Measurements from ENCODE around the gene FMNL2. TPM values are rescaled to one million over a fixed set of nuclear protein-coding genes. Genes with fewer than 3 reads are reported as not detected.

FMNL2 gene
- total RNA-seq, 1 experiment from 2014 or later, result 33.6 TPM

DNA sequence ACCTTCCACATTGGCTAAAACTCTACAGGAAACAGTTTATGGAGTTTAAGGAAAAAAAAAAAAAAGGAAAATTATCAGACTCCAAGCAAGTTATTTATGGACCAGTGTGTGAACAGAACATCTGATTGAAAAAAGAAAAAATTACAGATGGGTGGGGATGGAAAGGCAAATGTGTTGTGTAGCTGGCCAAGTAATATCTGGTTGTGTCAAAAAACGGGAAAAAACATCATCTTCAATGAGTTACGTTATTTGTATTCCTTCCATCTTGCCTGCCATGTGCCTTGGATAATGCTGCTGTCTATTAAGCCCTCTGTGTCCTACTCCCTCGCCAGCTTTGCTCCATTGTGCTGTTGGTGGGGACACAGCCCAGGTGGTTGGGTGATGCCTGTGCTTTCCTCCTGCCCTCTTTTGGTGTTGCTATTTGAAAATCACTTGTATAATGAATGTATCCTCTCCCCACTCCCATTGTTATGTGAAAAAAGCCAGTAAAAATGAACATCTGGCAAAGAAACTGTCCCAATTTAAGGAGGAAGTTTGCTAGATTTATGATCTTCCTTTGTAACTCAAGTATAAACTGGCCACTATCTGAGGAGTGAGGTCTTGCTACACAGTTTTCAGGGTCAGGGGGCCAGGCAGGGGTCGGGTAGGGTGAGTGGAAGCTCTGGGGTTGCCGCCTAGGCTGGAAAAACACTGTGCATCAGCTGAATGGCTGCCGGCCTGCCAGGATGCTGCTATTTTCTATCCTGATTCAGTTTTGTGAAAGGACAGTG is 155.9 kb downstream of the FMNL2 start:
- Histone ChIP-seq H2AK5ac (ENCODE audit: insufficient read length, low read length) (no peak overlapping the region), H3K18ac (ENCODE audit: insufficient read length, low read depth, low read length) (peak overlapping the region; percentile 24), H4K91ac (ENCODE audit: insufficient read length, low read depth, low read length) (no peak overlapping the region), H4K5ac (ENCODE audit: insufficient read length, low read depth, low read length) (no peak overlapping the region), H3K4ac (ENCODE audit: low read depth, low read length) (no peak overlapping the region), H2BK5ac (ENCODE audit: insufficient read length, low read length) (no peak overlapping the region), H2AFZ (ENCODE audit: low read length) (no peak overlapping the region), H3K79me2 (ENCODE audit: insufficient read depth, low read length) (peaks cover 5% of the 10 kb centered on the region; the same call in 1 of the 2 replicates), H3K14ac (ENCODE audit: insufficient read depth, low read length) (no peak overlapping the region), H3K4me2 (ENCODE audit: insufficient read depth, insufficient read length, low read length) (no peak overlapping the region), H2BK120ac (ENCODE audit: low read depth, low read length, poor library complexity, severe bottlenecking) (no peak overlapping the region), H2BK12ac (ENCODE audit: insufficient read length, low read depth, low read length) (no peak overlapping the region), H2BK20ac (ENCODE audit: low read depth, low read length, poor library complexity, severe bottlenecking) (no peak overlapping the region), H4K20me1 (ENCODE audit: control insufficient read depth, insufficient read depth, insufficient read length) (no peaks in the 10 kb centered on the region), H3K9me3 (ENCODE audit: control insufficient read depth, low read depth, low read length) (no peaks in the 10 kb centered on the region), H3K9ac (ENCODE audit: extremely low read depth, insufficient read length, low read length) (no peak overlapping the region), H3K27ac (ENCODE audit: insufficient read length, low read depth, low read length) (no peak overlapping the region), H2BK15ac (ENCODE audit: low read depth, low read length) (no peak overlapping the region), H3K4me1 (ENCODE audit: insufficient read depth, low read length) (peaks cover 11% of the 10 kb centered on the region), H3K23ac (ENCODE audit: insufficient read length, low read depth, low read length) (no peak overlapping the region), H3T11ph (ENCODE audit: low read length) (no peak overlapping the region), H3K23me2 (ENCODE audit: insufficient read length, low read depth, low read length, poor library complexity, severe bottlenecking) (no peaks in the 10 kb centered on the region), H3K56ac (ENCODE audit: insufficient read length, low read depth, low read length) (no peak overlapping the region), H4K8ac (replicated peaks; ENCODE audit: insufficient read length, low read depth, low read length) (no peak overlapping the region), H3K27me3 (ENCODE audit: insufficient read depth, low read length) (no peaks in the 10 kb centered on the region), H3K79me1 (ENCODE audit: insufficient read depth, low read depth, low read length, poor library complexity, severe bottlenecking) (peaks cover 2% of the 10 kb centered on the region)
- no peaks in the 10 kb centered on the region for H3K36me3 Mint-ChIP-seq (ENCODE audit: insufficient read depth in 1 of 3, low read depth in 3 of 3)
- H3K27ac Mint-ChIP-seq, result peak overlapping the region; percentile 69 to 91 (median 88); a peak in 6 of 7 replicates
- WGBS (ENCODE audit: extremely low coverage, insufficient read length, low lambda C conversion rate), result no CpG with 5 or more reads among the region's 6 CpGs
- H3K9me3 Mint-ChIP-seq, result no peaks in the 10 kb centered on the region
- peaks cover 64 to 67% of the 10 kb centered on the region in 2 experiments for H3K4me1 Mint-ChIP-seq
- no peak overlapping the region for H3K4me3 Mint-ChIP-seq
- DNase-seq, result no peak
- H3K27me3 Mint-ChIP-seq (ENCODE audit: low read depth), result no peaks in the 10 kb centered on the region
- TF ChIP-seq, protein P1, sequence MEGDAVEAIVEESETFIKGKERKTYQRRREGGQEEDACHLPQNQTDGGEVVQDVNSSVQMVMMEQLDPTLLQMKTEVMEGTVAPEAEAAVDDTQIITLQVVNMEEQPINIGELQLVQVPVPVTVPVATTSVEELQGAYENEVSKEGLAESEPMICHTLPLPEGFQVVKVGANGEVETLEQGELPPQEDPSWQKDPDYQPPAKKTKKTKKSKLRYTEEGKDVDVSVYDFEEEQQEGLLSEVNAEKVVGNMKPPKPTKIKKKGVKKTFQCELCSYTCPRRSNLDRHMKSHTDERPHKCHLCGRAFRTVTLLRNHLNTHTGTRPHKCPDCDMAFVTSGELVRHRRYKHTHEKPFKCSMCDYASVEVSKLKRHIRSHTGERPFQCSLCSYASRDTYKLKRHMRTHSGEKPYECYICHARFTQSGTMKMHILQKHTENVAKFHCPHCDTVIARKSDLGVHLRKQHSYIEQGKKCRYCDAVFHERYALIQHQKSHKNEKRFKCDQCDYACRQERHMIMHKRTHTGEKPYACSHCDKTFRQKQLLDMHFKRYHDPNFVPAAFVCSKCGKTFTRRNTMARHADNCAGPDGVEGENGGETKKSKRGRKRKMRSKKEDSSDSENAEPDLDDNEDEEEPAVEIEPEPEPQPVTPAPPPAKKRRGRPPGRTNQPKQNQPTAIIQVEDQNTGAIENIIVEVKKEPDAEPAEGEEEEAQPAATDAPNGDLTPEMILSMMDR (conservative IDR thresholded peaks at IDR 0.05), result no peak

All from H9 (cell line).